AG10803 (cell line): ENCODE data around the gene GNG12.

Source experiments
- DNase-seq: peaks from one replicate; pipeline ENCODE4 v3.0.0; 2010; ENCODE audit warnings: low read depth
- H3K4me3 ChIP-seq: 2 replicates; pipeline ENCODE4 v1.5.1; 2011; ENCODE audit warnings: mild to moderate bottlenecking, low read length, control low read depth
- TF ChIP-seq, protein P1 (sequence below): conservative IDR thresholded peaks from 2 replicates; pipeline ENCODE4 v1.5.1; 2011; ENCODE audit warnings: mild to moderate bottlenecking, low read length, control low read depth, inconsistent platforms

The GNG12 gene

DNA sequence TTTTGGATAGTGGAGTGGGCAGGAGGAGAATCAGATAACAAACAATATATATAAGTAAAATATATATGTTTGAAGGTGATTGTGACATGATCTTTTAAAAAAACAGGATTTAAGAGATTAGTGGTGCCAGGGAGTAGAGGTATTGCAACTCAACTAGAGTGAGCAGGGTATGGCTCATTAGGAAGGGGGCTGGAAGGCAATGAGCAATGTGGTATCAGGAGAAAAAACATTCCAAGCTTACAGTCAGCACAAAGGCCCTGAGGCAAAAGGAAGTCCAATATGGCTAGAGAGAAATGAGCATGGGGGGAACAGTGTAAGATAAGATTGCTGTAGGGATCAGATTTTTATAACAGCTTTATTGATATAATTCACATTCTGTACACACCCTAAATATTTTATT, 153.6 kb downstream of the GNG12 start:
- DNase-seq, result peak; percentile 22
- TF ChIP-seq, protein P1, sequence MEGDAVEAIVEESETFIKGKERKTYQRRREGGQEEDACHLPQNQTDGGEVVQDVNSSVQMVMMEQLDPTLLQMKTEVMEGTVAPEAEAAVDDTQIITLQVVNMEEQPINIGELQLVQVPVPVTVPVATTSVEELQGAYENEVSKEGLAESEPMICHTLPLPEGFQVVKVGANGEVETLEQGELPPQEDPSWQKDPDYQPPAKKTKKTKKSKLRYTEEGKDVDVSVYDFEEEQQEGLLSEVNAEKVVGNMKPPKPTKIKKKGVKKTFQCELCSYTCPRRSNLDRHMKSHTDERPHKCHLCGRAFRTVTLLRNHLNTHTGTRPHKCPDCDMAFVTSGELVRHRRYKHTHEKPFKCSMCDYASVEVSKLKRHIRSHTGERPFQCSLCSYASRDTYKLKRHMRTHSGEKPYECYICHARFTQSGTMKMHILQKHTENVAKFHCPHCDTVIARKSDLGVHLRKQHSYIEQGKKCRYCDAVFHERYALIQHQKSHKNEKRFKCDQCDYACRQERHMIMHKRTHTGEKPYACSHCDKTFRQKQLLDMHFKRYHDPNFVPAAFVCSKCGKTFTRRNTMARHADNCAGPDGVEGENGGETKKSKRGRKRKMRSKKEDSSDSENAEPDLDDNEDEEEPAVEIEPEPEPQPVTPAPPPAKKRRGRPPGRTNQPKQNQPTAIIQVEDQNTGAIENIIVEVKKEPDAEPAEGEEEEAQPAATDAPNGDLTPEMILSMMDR, result no peak
- no peak overlapping the region for H3K4me3 ChIP-seq

- DNase-seq, result no peak
- TF ChIP-seq, protein P1, result no peak
- no peak overlapping the region for H3K4me3 ChIP-seq
These were observed 155.3 kb downstream of the GNG12 start for GRCh38 chr1:67677930-67678329.

GRCh38 chr1:67677408-67677807, 155.9 kb downstream of the GNG12 start:
- DNase-seq, result no peak
- TF ChIP-seq, protein P1, result no peak
- no peak overlapping the region for H3K4me3 ChIP-seq

- no peak for DNase-seq
- H3K4me3 ChIP-seq, result no peak overlapping the region
- TF ChIP-seq, protein P1, result no peak
These were observed 156.3 kb downstream of the GNG12 start for GRCh38 chr1:67676946-67677345.

- no peak for DNase-seq
- no peak overlapping the region for H3K4me3 ChIP-seq
- TF ChIP-seq, protein P1, result no peak
These were observed 157.0 kb downstream of the GNG12 start for GRCh38 chr1:67676287-67676686.

DNA sequence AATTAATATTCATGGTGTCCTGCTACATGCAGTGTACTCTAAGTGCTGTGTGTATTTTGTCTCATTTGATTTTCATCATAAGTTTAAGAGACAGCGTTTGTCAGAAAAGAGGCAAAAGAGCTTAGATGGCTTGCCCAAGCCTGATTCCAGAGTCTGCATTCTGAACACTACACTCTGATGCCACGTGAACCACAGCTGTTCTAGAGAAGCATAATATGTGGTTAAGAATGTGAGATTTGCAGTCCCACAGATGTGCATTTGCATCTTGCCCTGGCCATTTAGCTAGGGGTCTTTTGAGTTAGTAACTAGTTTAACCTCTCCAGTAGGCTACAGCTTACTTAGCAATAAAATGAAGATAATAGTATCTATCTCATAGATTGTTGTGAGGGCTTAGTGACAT, 157.5 kb downstream of the GNG12 start:
- TF ChIP-seq, protein P1, result no peak
- DNase-seq, result peak; percentile 74
- H3K4me3 ChIP-seq, result no peak overlapping the region

DNA sequence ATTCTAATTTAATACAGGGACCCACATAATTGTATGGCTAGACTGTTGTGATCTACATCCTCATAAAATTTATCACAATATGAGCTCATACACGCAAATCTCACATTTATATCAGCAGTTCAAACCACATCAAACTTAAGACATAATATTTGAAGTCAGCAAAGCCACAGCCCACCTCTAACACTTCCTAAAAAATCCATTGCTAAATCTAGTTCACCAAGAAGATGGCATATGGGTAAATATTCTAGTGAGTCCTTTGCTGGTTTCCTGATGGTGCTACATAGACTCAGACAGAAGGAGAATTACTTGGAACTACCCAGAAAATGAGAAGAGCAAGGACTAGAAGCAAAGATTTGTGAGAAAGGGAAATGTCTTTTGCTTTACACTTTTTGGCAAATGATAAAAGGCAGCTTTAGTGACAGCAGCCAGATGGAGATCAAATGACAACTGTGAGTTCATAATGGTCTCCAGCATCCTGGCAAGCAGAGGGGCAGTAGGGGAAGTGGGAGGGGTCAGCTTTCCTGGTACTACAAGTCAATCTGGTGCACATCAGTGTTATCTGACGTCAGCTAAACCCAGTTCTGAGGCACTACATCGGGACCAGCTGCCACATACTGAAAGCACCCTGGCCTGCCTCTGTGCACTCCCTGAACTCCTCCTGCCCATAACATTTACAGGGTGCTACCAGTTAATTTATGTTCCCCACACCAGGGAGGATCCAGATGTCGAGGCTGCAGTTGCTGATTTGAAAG, 158.8 kb downstream of the GNG12 start:
- peak; percentile 74 for DNase-seq
- TF ChIP-seq, protein P1, result no peak
- H3K4me3 ChIP-seq, result no peak overlapping the region
